ENCODE data around the gene RPL18.
"Not testable (repeated sequence)": the region's sequence is repeated elsewhere in the genome, so short reads cannot be mapped to it uniquely, and the experiment has no call there.

Gene RPL18

GRCh38 chr19:48618916-48619691 lies at the start of gene RPL18, which contains the start of gene SPHK2:
Gene RPL18, minus strand, starts transcription at chr19:48619178. Its CDS starts 35 bp downstream, at chr19:48619143.
Gene SPHK2, plus strand, starts transcription at chr19:48619506. Its CDS starts 1,009 bp downstream, at chr19:48620515.
- DNase-seq (ENCODE audit: low read depth): peak; percentile 94

GRCh38 chr19:48668761-48669160 lies 49.8 kb upstream of the RPL18 start:
- no peak for DNase-seq (ENCODE audit: low read depth)

GRCh38 chr19:48668332-48668731 lies 49.4 kb upstream of the RPL18 start:
- no peak for DNase-seq (ENCODE audit: low read depth)

GRCh38 chr19:48665786-48666185 lies 46.8 kb upstream of the RPL18 start:
- DNase-seq (ENCODE audit: low read depth): no peak

- DNase-seq (ENCODE audit: low read depth): no peak
Measured at GRCh38 chr19:48664476-48664875, 45.5 kb upstream of the RPL18 start.

- DNase-seq (ENCODE audit: low read depth): no peak
Measured at GRCh38 chr19:48663667-48664066, 44.7 kb upstream of the RPL18 start.

- no peak for DNase-seq (ENCODE audit: low read depth)
Measured at GRCh38 chr19:48661711-48662090, 42.7 kb upstream of the RPL18 start.

GRCh38 chr19:48660852-48661710 lies 42.1 kb upstream of the RPL18 start:
- peak; percentile 78 for DNase-seq (ENCODE audit: low read depth)

GRCh38 chr19:48659768-48660167 lies 40.8 kb upstream of the RPL18 start:
- DNase-seq (ENCODE audit: low read depth): no peak

GRCh38 chr19:48658483-48658882 lies 39.5 kb upstream of the RPL18 start:
- no peak for DNase-seq (ENCODE audit: low read depth)

GRCh38 chr19:48657828-48658227 lies 38.9 kb upstream of the RPL18 start:
- DNase-seq (ENCODE audit: low read depth): not testable (repeated sequence)

- DNase-seq (ENCODE audit: low read depth): no peak
Measured at GRCh38 chr19:48656840-48657474, 38.0 kb upstream of the RPL18 start.

- no peak for DNase-seq (ENCODE audit: low read depth)
Measured at GRCh38 chr19:48654299-48655059, 35.5 kb upstream of the RPL18 start.

GRCh38 chr19:48651683-48652048 lies 32.7 kb upstream of the RPL18 start:
- no peak for DNase-seq (ENCODE audit: low read depth)

GRCh38 chr19:48650974-48651682 lies 32.1 kb upstream of the RPL18 start:
- DNase-seq (ENCODE audit: low read depth): no peak

GRCh38 chr19:48648134-48648533 lies 29.2 kb upstream of the RPL18 start:
- DNase-seq (ENCODE audit: low read depth): no peak

- no peak for DNase-seq (ENCODE audit: low read depth)
Measured at GRCh38 chr19:48646722-48647216, 27.8 kb upstream of the RPL18 start.

GRCh38 chr19:48646001-48646721 lies 27.2 kb upstream of the RPL18 start, which contains the start of gene CA11:
Gene CA11, minus strand, starts transcription at chr19:48646187. Its CDS starts 555 bp downstream, at chr19:48645632.
- DNase-seq (ENCODE audit: low read depth): peak; percentile 87

- DNase-seq (ENCODE audit: low read depth): no peak
Measured at GRCh38 chr19:48645620-48646000, 26.6 kb upstream of the RPL18 start.
